ENCODE data around the gene PODXL2. TPM values are rescaled to one million over a fixed set of nuclear protein-coding genes. Genes with fewer than 3 reads are reported as not detected.

The PODXL2 gene
- total RNA-seq, 1 donor from 2014 or later = 1.6 TPM

- no peaks in the 10 kb centered on the region for H3K27me3 ChIP-seq
- peak overlapping the region; percentile 85 to 89 for H3K27ac ChIP-seq
- peaks cover 5 to 14% of the 10 kb centered on the region in 2 donors for H3K36me3 ChIP-seq
- intact Hi-C loops (cut with DNase I) = loop anchor here (2.0 kb wide), 3 partner anchors 19 to 131 kb away; partner anchors contain the start of genes ABTB1 and MGLL
- no peak overlapping the region for H3K4me3 ChIP-seq
- H3K9me3 ChIP-seq = no peaks in the 10 kb centered on the region
- no peak for DNase-seq (ENCODE audit: low spot score in 2 of 2)
- peaks cover 30 to 38% of the 10 kb centered on the region in 2 donors for H3K4me1 ChIP-seq
- TF ChIP-seq CTCF (IDR thresholded peaks at IDR 0.05) = no peak
These were observed 62.5 kb downstream of the PODXL2 start for GRCh38 chr3:127691489-127691888.

GRCh38 chr3:127691974-127692373, 63.0 kb downstream of the PODXL2 start:
- no peak for DNase-seq (ENCODE audit: low spot score in 2 of 2)
- H3K36me3 ChIP-seq = peaks cover 5 to 14% of the 10 kb centered on the region in 2 donors
- peak overlapping the region; percentile 85 to 89 for H3K27ac ChIP-seq
- no peaks in the 10 kb centered on the region for H3K9me3 ChIP-seq
- no peaks in the 10 kb centered on the region for H3K27me3 ChIP-seq
- peaks cover 32 to 42% of the 10 kb centered on the region in 2 donors for H3K4me1 ChIP-seq
- H3K4me3 ChIP-seq = no peak overlapping the region
- no peak for TF ChIP-seq CTCF (IDR thresholded peaks at IDR 0.05)
- intact Hi-C loops (cut with DNase I) = loop anchor here (2.0 kb wide), 3 partner anchors 19 to 131 kb away; partner anchors contain the start of genes ABTB1 and MGLL

- intact Hi-C loops (cut with DNase I) = no loop called here
- Histone ChIP-seq H3K9me3 (no peaks in the 10 kb centered on the region), H3K27ac (peak overlapping the region; percentile 60 to 85), H3K4me1 (peaks cover 33 to 50% of the 10 kb centered on the region in 2 donors), H3K4me3 (no peak overlapping the region), H3K36me3 (peaks cover 5 to 14% of the 10 kb centered on the region in 2 donors), H3K27me3 (no peaks in the 10 kb centered on the region)
- no peak for DNase-seq (ENCODE audit: low spot score in 2 of 2)
- TF ChIP-seq CTCF (IDR thresholded peaks at IDR 0.05) = no peak
These were observed 63.7 kb downstream of the PODXL2 start for GRCh38 chr3:127692501-127693335.

GRCh38 chr3:127693336-127693843, 64.4 kb downstream of the PODXL2 start:
- Histone ChIP-seq H3K4me1 (peaks cover 29 to 50% of the 10 kb centered on the region in 2 donors), H3K36me3 (peaks cover 5 to 14% of the 10 kb centered on the region in 2 donors), H3K9me3 (no peaks in the 10 kb centered on the region), H3K27me3 (no peaks in the 10 kb centered on the region), H3K27ac (peak overlapping the region; percentile 7 to 85), H3K4me3 (no peak overlapping the region)
- intact Hi-C loops (cut with DNase I) = no loop called here
- no peak for DNase-seq (ENCODE audit: low spot score in 2 of 2)
- no peak for TF ChIP-seq CTCF (IDR thresholded peaks at IDR 0.05)

GRCh38 chr3:127694467-127695215, 65.7 kb downstream of the PODXL2 start:
- DNase-seq (ENCODE audit: low spot score in 2 of 2) = no peak
- H3K4me3 ChIP-seq = no peak overlapping the region
- intact Hi-C loops (cut with DNase I) = loop anchor here (5.0 kb wide), 3 partner anchors 218 to 358 kb away; partner anchors contain the start of gene SEC61A1
- no peaks in the 10 kb centered on the region for H3K9me3 ChIP-seq
- H3K27me3 ChIP-seq = no peaks in the 10 kb centered on the region
- peak overlapping the region; percentile 28 to 85 for H3K27ac ChIP-seq
- H3K4me1 ChIP-seq = peaks cover 34 to 50% of the 10 kb centered on the region in 2 donors
- peak; percentile 21 to 50 (median 33) for TF ChIP-seq CTCF (IDR thresholded peaks at IDR 0.05)
- H3K36me3 ChIP-seq = peaks cover 5 to 14% of the 10 kb centered on the region in 2 donors
